Measurements from ENCODE around the gene DCTN3.
A peak's percentile ranks its signal among the peaks of the same experiment; 100 is the strongest.

DCTN3 gene

DNA sequence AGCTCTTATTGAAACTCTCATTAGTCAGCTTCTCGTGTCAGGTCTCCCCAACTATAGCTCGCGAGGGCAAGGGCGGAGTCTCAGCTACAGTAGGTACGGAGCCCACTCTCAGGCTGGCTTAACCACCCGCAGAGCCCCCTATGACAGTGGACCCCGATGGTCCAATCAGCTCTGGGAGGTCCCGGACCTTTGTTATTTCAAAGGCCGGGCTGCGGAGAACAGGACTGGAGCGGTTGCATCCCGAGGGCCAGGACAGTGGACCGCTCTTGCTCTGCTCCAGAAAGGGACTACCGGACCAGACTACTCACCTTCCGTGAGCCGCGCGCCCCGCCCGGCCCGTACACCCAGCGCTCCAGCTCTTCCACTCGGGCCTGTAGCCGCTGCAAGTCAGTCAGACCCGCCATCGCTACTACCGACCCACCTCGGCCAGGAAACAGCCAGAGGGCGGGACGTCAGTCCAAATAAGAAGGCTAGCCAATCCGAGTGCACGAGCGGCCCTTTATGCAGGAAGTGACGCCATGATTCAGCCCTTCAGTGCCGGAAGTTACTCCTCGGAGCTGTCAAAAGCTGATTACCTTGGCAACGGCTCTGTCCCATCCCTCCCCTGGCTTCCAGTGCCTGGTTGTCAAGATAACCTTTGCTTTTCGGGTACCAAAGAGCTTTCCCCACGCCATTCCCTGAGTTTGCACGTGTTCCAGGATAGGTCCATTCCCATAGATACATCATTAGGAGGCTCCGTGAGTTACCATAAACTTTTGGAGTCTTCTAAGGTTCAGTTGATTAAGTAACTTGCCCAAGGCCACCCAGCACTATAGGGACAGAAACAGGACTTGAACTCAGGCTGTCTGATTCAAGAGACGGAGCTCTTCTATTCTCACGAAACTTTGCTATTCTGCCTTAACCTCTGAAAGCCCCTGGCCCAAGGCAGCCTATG, at the start of gene DCTN3:
Gene DCTN3, minus strand, starts transcription at position 435 of the 934 bp plus-strand sequence. Its CDS starts 31 bp downstream, at position 404.
- peak; percentile 66 to 83 (median 80) for DNase-seq (ENCODE audit: low read depth in 4 of 4, low spot score in 1 of 4)

DNA sequence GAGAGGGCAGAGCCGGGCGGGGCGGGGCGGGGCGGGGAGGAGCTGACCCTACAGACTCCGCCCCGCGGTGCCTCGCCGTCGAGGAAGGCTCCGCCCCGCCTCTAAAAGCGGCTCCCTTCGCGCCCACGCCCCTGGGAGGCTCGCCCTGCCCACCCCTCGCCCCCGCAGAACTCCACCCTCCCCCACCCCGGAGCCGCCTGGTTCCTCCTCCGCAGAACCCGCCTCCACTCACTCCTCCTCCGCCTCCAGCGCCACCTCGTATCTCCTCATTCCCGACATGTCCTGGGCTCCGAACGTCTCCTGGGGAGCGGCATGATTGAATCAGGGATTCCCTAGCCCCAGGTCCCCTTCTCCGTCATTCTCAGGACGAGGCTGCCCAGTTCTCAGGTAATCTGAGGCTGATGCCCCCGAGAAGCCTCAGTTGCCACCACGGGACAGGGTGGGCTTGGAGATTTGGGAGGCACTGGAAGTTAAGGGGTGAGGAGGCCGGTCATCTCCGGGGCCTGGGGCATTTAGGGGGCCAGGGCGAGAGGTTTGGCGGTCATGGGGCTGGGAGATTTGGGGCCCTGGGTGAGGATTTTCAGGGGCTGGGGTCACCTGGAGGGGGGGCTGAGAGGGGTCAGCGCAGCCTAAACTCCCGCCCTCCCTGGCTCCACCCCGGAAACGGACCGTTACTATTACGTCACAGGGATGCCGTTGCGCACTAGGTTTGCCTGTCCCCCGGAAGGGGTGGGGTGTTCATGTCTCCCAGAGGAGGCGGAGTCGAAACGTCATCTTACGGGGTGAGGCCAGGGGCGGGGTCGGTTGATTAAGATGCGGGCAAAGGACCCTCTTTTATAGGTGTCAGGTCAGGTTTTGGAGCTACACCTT, 45.3 kb upstream of the DCTN3 start:
- peak; percentile 59 to 75 (median 62) for DNase-seq (ENCODE audit: low read depth in 4 of 4, low spot score in 1 of 4)

DNA sequence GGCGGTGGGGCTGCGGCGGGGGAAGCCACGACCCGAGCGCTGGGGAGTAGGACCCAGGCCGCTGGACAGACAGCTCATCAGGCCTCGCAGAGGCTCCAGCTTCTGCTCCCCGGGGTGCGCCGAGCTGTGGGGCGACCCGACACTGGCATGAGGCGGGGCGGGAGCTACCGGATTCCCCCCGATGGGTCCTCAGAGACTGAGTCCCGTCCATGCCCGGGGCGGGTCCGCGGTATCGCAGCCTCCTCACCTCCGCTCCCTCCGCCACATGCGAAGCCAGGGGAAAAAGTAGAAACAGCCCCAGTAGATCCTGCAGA, 44.7 kb upstream of the DCTN3 start:
- DNase-seq (ENCODE audit: low read depth in 4 of 4, low spot score in 1 of 4) = no peak

DNA sequence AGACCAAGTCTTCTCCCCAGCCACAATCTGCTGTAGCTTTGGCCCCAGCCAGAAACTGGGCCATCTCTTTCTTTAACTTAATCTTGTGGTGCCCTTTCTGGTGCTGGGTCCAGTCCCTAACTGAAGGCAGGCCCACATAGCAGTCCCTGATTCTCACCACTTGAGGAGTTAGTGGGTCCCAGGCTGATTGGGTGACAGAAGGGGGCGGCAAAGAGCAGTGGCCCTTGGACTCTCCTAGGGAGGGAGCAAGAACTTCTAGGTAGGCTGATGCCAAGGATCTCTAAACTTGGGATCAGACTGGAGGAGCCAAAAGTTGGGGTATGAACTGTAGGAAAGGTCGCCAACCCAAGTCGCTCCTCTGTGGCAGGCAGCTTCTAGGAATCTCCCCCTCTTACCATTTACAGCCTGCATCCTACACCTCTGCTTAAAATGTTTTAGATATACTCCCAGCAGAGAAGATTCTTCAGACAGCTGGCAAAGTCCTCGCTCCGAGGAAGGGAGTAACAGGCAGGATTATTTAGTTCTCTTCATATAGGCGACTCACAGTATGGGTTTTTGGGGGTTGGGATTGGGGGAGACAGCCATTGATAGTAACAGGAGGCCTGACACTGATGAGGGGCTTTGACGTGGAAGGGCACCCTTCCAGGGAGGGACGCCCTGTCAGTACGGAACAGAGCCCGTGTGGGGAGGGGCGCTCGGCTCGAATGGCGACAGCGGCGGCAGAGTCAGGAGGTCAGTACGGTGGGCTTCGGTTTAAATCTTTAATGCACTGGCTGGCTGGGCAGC, 44.2 kb upstream of the DCTN3 start:
- peak in 2 of 4 experiments; percentile 52 to 59 for DNase-seq (ENCODE audit: low read depth in 4 of 4, low spot score in 1 of 4)

DNA sequence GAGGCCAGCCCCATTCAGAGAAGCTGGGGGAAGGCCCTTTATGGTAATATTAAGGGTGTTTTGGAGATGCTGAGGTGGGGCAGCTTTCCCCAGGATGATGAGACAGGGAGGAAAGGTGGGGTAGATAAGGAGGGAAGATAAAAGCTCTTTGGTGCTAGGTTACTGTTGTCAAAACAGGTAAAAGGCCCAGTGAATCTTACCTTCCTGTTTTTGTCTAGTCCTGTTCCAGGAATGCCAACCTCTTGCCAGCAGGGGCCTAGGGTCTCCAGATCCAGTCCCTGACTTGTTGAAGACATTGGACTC, 43.0 kb upstream of the DCTN3 start:
- DNase-seq (ENCODE audit: low read depth in 4 of 4, low spot score in 1 of 4) = no peak

DNA sequence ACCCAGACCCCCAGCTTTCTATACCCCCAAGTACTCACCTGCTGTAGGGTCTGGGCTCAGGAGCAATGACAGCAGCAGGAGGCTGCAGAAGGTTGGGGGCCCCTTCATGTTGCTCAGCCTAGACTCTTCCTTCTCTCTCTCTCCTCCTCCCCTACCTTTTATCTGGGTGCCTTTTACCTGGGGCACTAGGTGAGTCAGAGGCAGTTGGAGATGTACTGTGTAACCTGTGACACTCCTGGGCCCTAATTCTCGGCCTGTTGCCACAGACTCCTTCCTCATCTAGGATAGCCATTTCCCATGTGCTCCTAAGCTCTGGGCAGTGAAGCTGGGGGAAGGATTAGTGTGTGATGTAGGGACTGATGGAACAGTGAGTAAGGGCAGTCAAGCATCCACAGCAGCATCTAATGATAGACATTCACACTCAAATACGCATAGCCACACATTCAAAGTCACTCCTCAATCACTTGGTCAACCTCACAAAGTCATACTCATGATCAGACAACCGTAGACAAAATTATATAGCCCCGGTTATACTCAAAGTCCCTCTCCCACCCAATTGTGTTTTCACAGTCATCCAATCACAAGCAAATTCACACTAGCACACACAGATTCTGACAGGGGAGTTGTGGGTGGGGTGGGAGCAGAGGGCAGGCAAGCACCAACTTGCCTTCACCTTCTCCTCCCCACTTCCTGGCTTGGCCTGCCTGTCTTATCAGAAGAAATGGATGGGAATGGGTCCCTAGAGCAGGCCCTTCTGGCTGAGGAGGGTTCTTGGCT, 42.4 kb upstream of the DCTN3 start, which contains the start of gene CCL27:
Gene CCL27, minus strand, starts transcription at position 132 of the 777 bp plus-strand sequence. Its CDS starts 24 bp downstream, at position 108.
- no peak for DNase-seq (ENCODE audit: low read depth in 4 of 4, low spot score in 1 of 4)

DNA sequence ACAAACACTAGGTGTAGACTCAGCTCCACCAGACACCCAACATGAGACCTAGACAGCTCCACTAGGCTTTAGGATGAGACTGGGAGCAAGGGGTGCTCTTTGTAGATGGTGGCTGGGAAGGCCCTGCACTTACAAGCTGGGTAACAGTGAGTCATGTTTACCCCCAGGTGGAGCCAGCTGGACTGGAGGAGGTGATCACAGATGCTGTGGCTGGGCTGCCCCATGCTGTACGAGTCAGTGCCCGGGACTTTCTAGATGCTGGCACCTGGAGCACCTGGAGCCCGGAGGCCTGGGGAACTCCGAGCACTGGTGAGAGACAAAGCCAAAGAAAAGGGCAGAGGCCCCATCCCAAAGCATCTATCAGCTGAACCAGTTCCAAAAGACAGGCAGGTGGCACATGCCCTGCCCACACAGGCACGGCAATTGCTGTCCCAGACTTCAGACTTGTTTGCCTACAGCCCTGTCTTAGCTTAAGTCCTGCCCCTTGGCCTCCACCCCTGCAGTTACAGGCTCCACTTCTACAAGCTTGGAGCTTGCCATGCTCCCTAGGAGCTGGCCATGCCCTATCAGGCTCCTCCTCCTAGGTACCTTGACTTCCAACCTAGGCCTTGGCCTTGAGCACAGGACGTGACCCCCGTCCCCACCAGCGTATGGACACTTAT, 39.4 kb upstream of the DCTN3 start:
- DNase-seq (ENCODE audit: low read depth in 4 of 4, low spot score in 1 of 4) = no peak

DNA sequence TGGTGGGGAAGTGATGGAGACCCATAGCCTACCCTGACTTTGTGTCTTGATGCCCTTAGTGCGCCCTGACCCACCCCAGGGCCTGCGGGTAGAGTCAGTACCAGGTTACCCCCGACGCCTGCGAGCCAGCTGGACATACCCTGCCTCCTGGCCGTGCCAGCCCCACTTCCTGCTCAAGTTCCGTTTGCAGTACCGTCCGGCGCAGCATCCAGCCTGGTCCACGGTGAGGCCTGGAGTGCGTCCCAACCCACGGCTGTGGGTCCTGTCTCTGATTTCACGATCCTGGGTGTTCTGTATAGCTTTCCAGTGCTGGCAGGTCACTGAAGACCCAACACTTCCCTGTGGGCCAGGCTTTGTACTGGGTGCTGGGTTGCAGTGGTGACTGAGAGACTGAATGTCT, 38.2 kb upstream of the DCTN3 start:
- no peak for DNase-seq (ENCODE audit: low read depth in 4 of 4, low spot score in 1 of 4)

DNA sequence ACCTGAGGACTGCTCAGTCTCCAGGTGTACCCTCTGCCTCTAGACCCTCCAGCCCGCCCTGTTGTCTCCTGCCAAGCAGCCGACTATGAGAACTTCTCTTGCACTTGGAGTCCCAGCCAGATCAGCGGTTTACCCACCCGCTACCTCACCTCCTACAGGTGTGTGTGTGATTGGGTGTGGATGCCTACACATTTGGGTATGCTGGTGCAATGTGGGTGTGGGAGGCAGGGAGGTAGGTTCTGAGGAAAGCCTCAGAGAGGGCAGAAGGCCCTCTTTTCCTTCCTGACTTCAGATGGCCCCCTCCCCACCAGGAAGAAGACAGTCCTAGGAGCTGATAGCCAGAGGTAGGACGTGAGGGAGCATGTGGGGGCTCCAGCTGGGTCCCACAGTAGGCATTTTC, 36.7 kb upstream of the DCTN3 start:
- DNase-seq (ENCODE audit: low read depth in 4 of 4, low spot score in 1 of 4) = no peak

DNA sequence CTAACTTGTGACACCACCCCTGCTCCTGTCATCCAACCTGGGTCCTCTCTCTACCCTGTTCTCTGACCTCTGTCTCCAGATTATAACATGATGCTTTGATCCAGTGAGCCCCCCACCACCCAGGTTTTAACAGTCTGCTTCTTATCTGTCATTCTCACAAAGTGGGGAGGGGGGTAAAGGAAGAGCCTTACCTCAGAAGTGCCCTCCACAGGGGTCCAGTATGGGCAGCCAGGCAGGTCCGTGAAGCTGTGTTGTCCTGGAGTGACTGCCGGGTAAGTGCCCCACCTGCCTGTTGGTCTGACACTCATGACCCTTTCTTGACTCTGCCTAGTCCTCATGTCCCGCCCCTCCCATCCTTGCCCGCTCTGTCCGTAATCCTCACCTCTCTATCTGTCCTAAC, 35.1 kb upstream of the DCTN3 start:
- DNase-seq (ENCODE audit: low read depth in 4 of 4, low spot score in 1 of 4) = no peak

DNA sequence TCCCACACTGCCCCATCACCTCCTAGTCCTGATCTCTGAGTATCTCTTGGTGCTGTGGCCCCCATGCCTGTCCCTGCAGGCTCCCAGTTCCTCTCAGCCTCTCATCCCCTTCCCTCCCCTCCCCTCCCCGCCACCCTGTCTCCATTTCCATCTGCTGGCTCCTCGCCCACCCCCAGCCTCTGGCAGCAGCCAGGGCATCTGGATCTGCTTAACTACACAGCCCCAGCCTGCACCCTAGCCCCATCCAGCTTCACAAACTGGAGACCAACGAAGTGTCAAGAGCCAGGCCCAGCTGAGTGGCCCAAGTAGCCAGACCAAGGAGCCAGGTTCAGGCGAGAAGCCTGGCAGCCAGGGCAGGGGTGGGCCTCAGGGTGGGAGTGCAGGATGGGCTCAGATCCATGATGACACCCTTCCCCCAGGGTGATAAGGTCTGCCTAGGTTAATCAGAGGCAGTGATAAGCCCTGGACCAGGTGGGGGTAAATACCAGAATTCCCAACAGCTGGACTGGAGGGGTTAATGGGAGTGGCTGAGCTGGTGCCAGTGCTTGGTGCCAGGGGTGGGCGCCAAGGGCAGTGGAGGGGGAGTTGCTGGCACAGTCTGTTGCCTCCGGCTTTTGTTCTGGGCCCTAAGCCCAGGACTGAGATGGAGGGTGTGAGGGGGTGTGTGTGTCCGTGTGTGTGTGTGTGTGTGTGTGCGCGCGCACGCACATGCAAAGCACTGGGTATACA, 34.2 kb upstream of the DCTN3 start:
- no peak for DNase-seq (ENCODE audit: low read depth in 4 of 4, low spot score in 1 of 4)

DNA sequence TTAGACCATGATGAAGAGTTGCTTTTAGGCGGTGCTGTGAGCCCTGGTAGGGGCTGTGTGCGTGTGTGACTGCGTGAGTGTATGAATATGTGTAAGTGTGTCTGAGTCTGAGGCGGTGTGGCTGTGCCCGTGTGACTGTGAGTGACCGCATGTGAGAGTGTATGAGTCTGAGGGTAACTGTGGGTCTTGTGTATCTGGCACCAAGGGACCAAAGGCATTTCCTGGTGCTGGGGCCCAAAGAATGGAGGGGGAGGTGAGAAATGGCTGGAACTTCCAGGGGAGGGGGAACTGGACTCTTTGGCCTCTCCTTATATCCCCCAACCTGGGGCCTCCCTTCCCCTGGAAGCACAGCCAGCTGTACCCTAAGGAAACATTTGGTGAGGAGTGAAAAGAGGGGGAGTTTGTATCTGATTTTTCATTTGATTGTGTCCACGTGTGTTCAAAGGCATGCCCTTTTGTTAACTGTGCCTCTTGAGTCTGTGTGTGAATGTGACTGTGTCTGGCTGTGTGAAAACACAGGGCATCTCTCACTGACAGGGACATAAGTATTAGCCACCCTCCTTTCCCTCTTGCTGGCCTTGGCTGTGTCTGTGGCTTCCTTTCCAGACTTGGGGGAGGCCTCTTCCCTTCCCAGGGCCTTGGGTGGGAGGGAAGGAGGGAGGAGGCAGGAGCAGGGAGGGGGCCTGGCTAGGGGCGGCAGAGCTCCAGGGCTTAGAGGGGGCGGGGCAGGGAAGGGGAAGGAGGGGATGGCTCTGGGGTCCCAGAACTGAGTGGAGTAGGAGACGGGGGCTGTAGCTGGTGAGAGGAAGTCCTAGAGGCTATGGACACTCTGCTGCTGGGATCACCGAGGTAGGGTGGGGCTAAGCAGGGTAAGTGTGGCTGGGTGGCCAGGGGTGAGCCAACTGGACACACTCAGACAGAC, 33.1 kb upstream of the DCTN3 start:
- DNase-seq (ENCODE audit: low read depth in 4 of 4, low spot score in 1 of 4) = no peak

DNA sequence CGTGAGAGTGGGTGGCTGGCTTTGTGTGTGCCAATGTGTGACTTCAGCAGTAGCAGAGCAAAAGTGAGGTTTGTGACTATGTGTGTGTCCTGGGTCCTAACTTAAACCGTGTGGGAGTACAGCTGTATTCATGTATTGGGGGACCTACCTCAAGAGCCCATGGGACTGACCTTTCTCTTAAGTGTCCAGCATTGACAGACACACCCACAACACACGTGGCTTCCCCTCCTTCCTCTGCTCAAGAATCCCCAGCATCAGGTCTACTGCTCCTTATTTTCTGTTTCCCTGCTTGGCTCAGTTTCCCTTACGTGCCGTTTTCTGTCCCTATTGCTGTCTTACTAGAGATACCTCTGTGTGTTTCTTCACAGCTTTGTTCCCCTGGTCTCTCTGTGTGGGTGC, 32.3 kb upstream of the DCTN3 start:
- no peak for DNase-seq (ENCODE audit: low read depth in 4 of 4, low spot score in 1 of 4)

DNA sequence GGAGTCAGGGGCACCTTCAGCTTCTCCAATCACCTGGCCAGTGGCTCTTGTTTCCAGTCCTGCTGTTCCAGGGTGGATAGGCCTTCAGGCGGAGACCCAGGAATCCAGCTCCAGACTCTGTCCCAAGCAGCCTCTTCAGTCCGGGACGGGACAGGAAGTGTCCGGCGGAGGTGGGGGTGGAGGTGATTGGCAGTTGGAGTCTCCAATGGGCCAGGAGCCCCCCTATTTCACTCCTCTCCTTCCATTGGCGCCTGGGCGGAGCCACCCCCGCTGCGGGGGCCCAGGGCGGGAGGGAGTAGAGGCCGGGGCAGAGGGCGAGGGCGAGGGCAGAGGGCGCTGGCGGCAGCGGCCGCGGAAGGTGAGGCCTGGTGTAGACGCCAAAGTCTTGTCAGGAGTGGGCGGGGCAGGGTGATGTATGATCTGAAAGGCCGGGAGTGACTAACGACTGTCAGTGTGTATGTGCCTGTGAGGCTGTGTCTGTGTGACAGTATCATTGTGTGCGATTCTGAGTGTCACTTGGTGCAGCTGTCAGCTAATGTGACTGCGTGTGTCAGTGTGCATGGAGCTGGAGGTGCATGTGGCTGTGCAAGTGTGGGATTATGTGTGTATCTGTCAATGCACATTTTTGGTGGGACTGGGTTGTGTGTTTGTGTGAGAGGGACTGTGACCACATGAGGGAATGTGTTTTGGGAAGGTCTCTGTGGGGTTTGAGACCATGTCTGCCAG, 31.7 kb upstream of the DCTN3 start, which contains the start of gene IL11RA:
Gene IL11RA, plus strand, starts transcription at position 310 of the 726 bp plus-strand sequence. CDS start 3,033 bp downstream, outside the sequence.
- peak in 2 of 4 experiments; percentile 47 to 59 for DNase-seq (ENCODE audit: low read depth in 4 of 4, low spot score in 1 of 4)

DNA sequence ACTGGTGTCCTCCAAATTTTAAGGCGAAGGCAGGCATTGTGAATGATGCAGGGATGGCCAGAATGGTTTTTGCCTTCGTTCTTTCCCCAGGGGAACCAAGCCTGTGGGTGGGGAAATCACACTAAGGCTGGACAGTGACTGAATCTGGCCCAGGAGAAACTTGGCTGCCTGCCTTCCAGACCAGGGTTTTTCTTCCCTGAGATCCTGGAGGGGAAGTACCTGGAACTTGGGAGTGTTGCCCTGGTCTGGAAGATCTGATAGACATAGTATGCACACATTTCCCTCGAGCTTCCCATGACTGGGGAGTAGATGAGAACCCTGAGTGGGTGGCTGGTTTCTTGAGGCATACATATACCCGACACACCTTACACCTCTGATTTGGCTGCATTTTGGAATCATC, 31.0 kb upstream of the DCTN3 start:
- DNase-seq (ENCODE audit: low read depth in 4 of 4, low spot score in 1 of 4) = no peak

DNA sequence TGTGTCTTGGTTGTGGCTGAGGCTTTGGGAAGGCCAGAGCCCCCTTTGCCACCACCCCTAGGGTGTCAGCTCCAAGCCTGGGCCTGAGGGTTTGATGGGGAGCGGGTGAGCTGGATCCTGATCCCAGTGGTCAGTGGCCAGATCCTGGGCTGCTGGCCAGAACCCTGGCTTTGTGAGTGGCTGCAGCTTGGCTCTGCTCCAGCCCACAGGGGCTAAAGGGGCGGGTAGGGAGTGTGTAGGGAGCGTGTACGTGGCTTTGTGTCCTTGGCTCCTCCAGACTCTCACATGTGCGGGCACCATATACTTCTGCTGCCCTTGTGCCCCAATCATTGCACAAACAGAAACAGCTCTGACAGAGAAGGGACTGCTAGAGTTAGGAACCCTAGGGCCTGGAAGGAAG, 30.5 kb upstream of the DCTN3 start:
- DNase-seq (ENCODE audit: low read depth in 4 of 4, low spot score in 1 of 4) = no peak

DNA sequence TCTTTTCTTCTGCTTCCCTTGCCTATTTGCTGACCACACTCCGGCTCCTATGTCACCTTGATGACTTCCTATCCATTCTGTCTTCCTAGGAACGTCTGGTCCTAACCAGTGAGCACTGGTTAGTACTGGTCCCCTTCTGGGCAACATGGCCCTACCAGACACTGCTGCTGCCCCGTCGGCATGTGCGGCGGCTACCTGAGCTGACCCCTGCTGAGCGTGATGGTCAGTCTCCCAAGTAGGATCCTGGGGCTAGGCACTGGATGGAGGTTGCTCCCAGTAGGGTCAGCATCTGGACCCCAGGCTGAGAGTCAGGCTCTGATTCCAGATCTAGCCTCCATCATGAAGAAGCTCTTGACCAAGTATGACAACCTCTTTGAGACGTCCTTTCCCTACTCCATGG, 28.4 kb upstream of the DCTN3 start:
- no peak for DNase-seq (ENCODE audit: low read depth in 4 of 4, low spot score in 1 of 4)

DNA sequence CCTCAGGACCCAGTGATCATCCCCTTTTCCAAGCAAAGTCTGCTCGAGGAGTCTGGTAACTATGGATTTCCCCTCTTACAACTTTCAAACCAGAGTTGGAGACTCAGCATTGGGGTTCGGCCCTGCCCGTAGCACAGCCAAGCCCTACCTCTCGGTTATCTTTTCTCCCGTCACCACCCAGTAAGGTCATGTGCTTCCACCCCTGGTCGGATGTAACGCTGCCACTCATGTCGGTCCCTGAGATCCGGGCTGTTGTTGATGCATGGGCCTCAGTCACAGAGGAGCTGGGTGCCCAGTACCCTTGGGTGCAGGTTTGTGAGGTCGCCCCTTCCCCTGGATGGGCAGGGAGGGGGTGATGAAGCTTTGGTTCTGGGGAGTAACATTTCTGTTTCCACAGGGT, 27.4 kb upstream of the DCTN3 start:
- no peak for DNase-seq (ENCODE audit: low read depth in 4 of 4, low spot score in 1 of 4)
